HepG2 (cell line): ENCODE results near the gene BACH2. TPM values are rescaled to one million over a fixed set of nuclear protein-coding genes. Genes with fewer than 3 reads are reported as not detected.

Experiments
- ATAC-seq: fragments of 200-7000 bp; cut with Tn5 transposase; 3 replicates; pipeline ENCODE4 v1.9.1; 2020; ENCODE audit warnings: mild to moderate bottlenecking, moderate library complexity
- BruUV-seq: library from RNA; stranded (reverse); fragments of 400-500 nt; replicated peaks from 2 replicates; lab custom pipeline; 2021; lab: Mats Ljungman, UMichigan
- CTCF ChIA-PET: fragments of 300-600 bp; formaldehyde crosslinking; extraction: SDS; loops from one replicate; lab custom pipeline; 2021; ENCODE audit warnings: low total read pairs, inconsistent platforms, low intra/inter-chr PET ratio; lab: Yijun Ruan, JAX
- POLR2A ChIA-PET: fragments of 350-600 bp; sonication (Branson Sonifier 250); formaldehyde crosslinking; loops from one replicate; lab custom pipeline; 2020; ENCODE audit warnings: antibody characterized with exemption, inconsistent platforms; lab: Yijun Ruan, JAX
- DNase-seq: peaks from one replicate; pipeline ENCODE4 v3.0.0-alpha.2; 2015; ENCODE audit warnings: low spot score
- FAIRE-seq: peaks from 3 replicates; lab custom pipeline; 2011; peaks lifted over from hg19 to GRCh38; lab: Jason Lieb, UNC
- H2AFZ ChIP-seq: one replicate; pipeline ENCODE4 v1.6.1; 2011; ENCODE audit warnings: low read length, inconsistent platforms
- H3K27ac ChIP-seq: fragments of 300-600 bp; 3 replicates; pipeline ENCODE4 v1.8.0; 2011; ENCODE audit warnings: mixed run types, mild to moderate bottlenecking, mixed read lengths, low read length, inconsistent platforms; ENCODE audit not compliant: insufficient read depth; ENCODE audit errors: extremely low read length
- H3K27me3 ChIP-seq, 2 experiments: fragments of 200-600 bp in 1 of 2; 2 replicates in 1 of 2; 3 replicates in 1 of 2; pipeline versions ENCODE4 v1.6.0 to v1.8.0; 2011; ENCODE audit warnings: low read length in 2 of 2, mild to moderate bottlenecking in 2 of 2, moderate library complexity in 2 of 2, inconsistent platforms in 1 of 2; ENCODE audit not compliant: insufficient read depth in 2 of 2, control insufficient read depth in 1 of 2
- H3K36me3 ChIP-seq, 2 experiments: fragments of 200-600 bp in 1 of 2; replicated peaks in 1 of 2; 2 replicates in 1 of 2; 3 replicates in 1 of 2; pipeline versions ENCODE4 v1.5.1 to v1.8.0; 2011; ENCODE audit warnings: low read length in 2 of 2, inconsistent platforms in 1 of 2; ENCODE audit not compliant: insufficient read depth in 2 of 2, control insufficient read depth in 1 of 2
- H3K4me1 ChIP-seq: 2 replicates; pipeline ENCODE4 v1.5.1; 2012; ENCODE audit warnings: low read length, inconsistent platforms; ENCODE audit not compliant: insufficient read depth
- H3K4me2 ChIP-seq: 2 replicates; pipeline ENCODE4 v1.6.0; 2011; ENCODE audit warnings: low read depth, low read length, inconsistent platforms
- H3K4me3 ChIP-seq, 3 experiments: fragments of 200-600 bp in 1 of 3; sonication (generic), shearing (Covaris generic) in 1 of 3; replicated peaks in 1 of 3; 2 replicates each; pipeline ENCODE4 v1.5.1; 2011 to 2016; ENCODE audit warnings: low read length in 3 of 3, inconsistent platforms in 2 of 3, low read depth in 2 of 3, mild to moderate bottlenecking in 2 of 3, control low read depth in 1 of 3, mixed read lengths in 1 of 3; ENCODE audit not compliant: insufficient read depth in 1 of 3
- H3K79me2 ChIP-seq: one replicate; pipeline ENCODE4 v1.6.1; 2011; ENCODE audit warnings: low read length, inconsistent platforms; ENCODE audit not compliant: insufficient read depth
- H3K9ac ChIP-seq: 2 replicates; pipeline ENCODE4 v1.6.0; 2011; ENCODE audit warnings: mild to moderate bottlenecking, low read depth, low read length, inconsistent platforms; ENCODE audit not compliant: insufficient read depth
- H3K9me3 ChIP-seq: 2 replicates; pipeline ENCODE4 v1.5.1; 2012; ENCODE audit warnings: mild to moderate bottlenecking, low read length
- H4K20me1 ChIP-seq: 2 replicates; pipeline ENCODE4 v1.6.0; 2011; ENCODE audit warnings: inconsistent platforms, mild to moderate bottlenecking, low read length, moderate library complexity; ENCODE audit not compliant: insufficient read depth
- BRF2 ChIP-seq: sonication (generic); formaldehyde crosslinking; IDR thresholded peaks from 2 replicates; pipeline ENCODE4 v1.8.1; 2022; ENCODE audit warnings: mild to moderate bottlenecking, missing genetic modification reagents
- ELF1 ChIP-seq: sonication (generic); formaldehyde crosslinking; IDR thresholded peaks from 2 replicates; pipeline ENCODE4 v1.4.0; 2020; ENCODE audit warnings: missing genetic modification reagents
- FOXA3 ChIP-seq: IDR thresholded peaks from 2 replicates; pipeline ENCODE4 v1.6.1; 2016; ENCODE audit warnings: missing genetic modification reagents, missing compliant biosample characterization
- GLI4 ChIP-seq: sonication (generic); formaldehyde crosslinking; IDR thresholded peaks from 2 replicates; pipeline ENCODE4 v1.5.1; 2020; ENCODE audit warnings: missing genetic modification reagents, mild to moderate bottlenecking, moderate library complexity, borderline replicate concordance
- NFYC ChIP-seq: IDR thresholded peaks from 2 replicates; pipeline ENCODE4 v1.6.1; 2016; ENCODE audit warnings: missing genetic modification reagents, missing compliant biosample characterization
- ONECUT2 ChIP-seq: sonication (generic); formaldehyde crosslinking; IDR thresholded peaks from 2 replicates; pipeline ENCODE4 v1.4.0; 2020; ENCODE audit warnings: missing genetic modification reagents
- PCBP2 ChIP-seq: fragments of 200-400 bp; formaldehyde crosslinking; optimal IDR thresholded peaks from 2 replicates; pipeline ENCODE3; 2018; ENCODE audit warnings: low read length, low read depth; ENCODE audit not compliant: poor library complexity, severe bottlenecking
- SMYD3 ChIP-seq: sonication (generic); formaldehyde crosslinking; IDR thresholded peaks from 2 replicates; pipeline ENCODE4 v1.8.1; 2023; ENCODE audit warnings: mild to moderate bottlenecking, missing genetic modification reagents
- TOPORS ChIP-seq: sonication (generic); formaldehyde crosslinking; IDR thresholded peaks from 2 replicates; pipeline ENCODE4 v1.8.0; 2023; ENCODE audit warnings: mild to moderate bottlenecking, missing genetic modification reagents
- ZBTB7A ChIP-seq: sonication (generic); formaldehyde crosslinking; IDR thresholded peaks from 2 replicates; pipeline ENCODE4 v1.8.0; 2022; ENCODE audit warnings: mild to moderate bottlenecking, missing genetic modification reagents
- ZNF232 ChIP-seq: sonication (generic); formaldehyde crosslinking; IDR thresholded peaks from 2 replicates; pipeline ENCODE4 v1.4.0; 2020; ENCODE audit warnings: missing genetic modification reagents, borderline replicate concordance
- ZNF253 ChIP-seq: sonication (generic); formaldehyde crosslinking; IDR thresholded peaks from 2 replicates; pipeline ENCODE4 v1.8.0; 2022; ENCODE audit warnings: mild to moderate bottlenecking, missing genetic modification reagents, borderline replicate concordance
- ZNF362 ChIP-seq: sonication (generic); formaldehyde crosslinking; IDR thresholded peaks from 2 replicates; pipeline ENCODE4 v1.4.0; 2020; ENCODE audit warnings: missing genetic modification reagents, mild to moderate bottlenecking, borderline replicate concordance
- ZNF501 ChIP-seq: sonication (generic); formaldehyde crosslinking; IDR thresholded peaks from 2 replicates; pipeline ENCODE4 v1.5.1; 2020; ENCODE audit warnings: mild to moderate bottlenecking, moderate library complexity, missing genetic modification reagents
- ZNF572 ChIP-seq: sonication (generic); formaldehyde crosslinking; IDR thresholded peaks from 2 replicates; pipeline ENCODE4 v1.5.1; 2020; ENCODE audit warnings: mild to moderate bottlenecking, missing genetic modification reagents
- ZNF709 ChIP-seq: sonication (generic); formaldehyde crosslinking; IDR thresholded peaks from 2 replicates; pipeline ENCODE4 v1.5.0; 2020; ENCODE audit warnings: mild to moderate bottlenecking, missing genetic modification reagents
- ZNF850 ChIP-seq: sonication (generic); formaldehyde crosslinking; conservative IDR thresholded peaks from 2 replicates; pipeline ENCODE4 v1.9.0; 2021; ENCODE audit warnings: mild to moderate bottlenecking, missing genetic modification reagents
- WGBS: methylation state at CpG from one replicate; pipeline ENCODE4 v1.1.6; 2017; ENCODE audit warnings: low lambda C conversion rate; 5-methylcytosine and 5-hydroxymethylcytosine counted together
- in situ Hi-C: cut with HindIII; loops from 2 replicates; pipeline ENCODE4 v1.10.0; 2017; ENCODE audit warnings: low pct_unique_long_range_greater_than_20kb; ENCODE audit not compliant: extremely low pct_ligation_motif_present
- intact Hi-C: fragments of 100-400 bp; cut with micrococcal nuclease; formaldehyde crosslinking; loops from one replicate; pipeline ENCODE4 v1.10.0; 2022; ENCODE audit not compliant: unreplicated experiment
- polyA plus RNA-seq, 8 experiments: library from polyadenylated mRNA; depleted of rRNA in 3 of 8; stranded (reverse) in 7 of 8; unstranded in 1 of 8; fragments of >200 nt; fragmentation: Illumina TruSeq in 4 of 8; extraction: Trizol in 4 of 8; gene quantifications; 2 replicates each; pipeline versions ENCODE4 v1.2.1 to v1.2.3, GENCODE V29; 2011 to 2016; ENCODE audit warnings: low read depth in 4 of 8, missing spikeins in 1 of 8, mixed read lengths in 1 of 8; ENCODE audit not compliant: insufficient read depth in 1 of 8
- total RNA-seq, 5 experiments: library from RNA; depleted of rRNA; stranded (reverse); fragments of >200 nt; fragmentation: Illumina TruSeq; extraction: Trizol; gene quantifications; 2 replicates each; pipeline ENCODE4 v1.2.3, GENCODE V29; 2016; ENCODE audit warnings: low read depth in 1 of 5

The BACH2 gene
- total and polyA plus RNA-seq, 2 of the 13 experiments (the other 11 are each of a cell fraction or from before 2014, with no cell fraction given), result 0.01 TPM; not detected in 1

- TF ChIP-seq ZNF501, result no peak
- TF ChIP-seq ZNF232 (CRISPR knock-in tag), result no peak
- no peak for TF ChIP-seq ZNF709 (CRISPR knock-in tag)
- no peak for TF ChIP-seq ZNF253
- TF ChIP-seq ONECUT2 (CRISPR knock-in tag), result no peak
- no peak for TF ChIP-seq GLI4
- no peak for TF ChIP-seq NFYC (CRISPR knock-in tag)
- no peak for TF ChIP-seq ZNF850
- no peak for TF ChIP-seq TOPORS
- no peak for TF ChIP-seq ELF1 (CRISPR knock-in tag)
- no peak for TF ChIP-seq BRF2 (CRISPR knock-in tag)
- TF ChIP-seq PCBP2, result no peak
- TF ChIP-seq FOXA3 (CRISPR knock-in tag), result no peak
- TF ChIP-seq ZBTB7A, result no peak
- TF ChIP-seq ZNF572 (CRISPR knock-in tag), result no peak
- no peak for TF ChIP-seq SMYD3 (CRISPR knock-in tag)
- no peak for TF ChIP-seq ZNF362 (CRISPR knock-in tag)
- CTCF ChIA-PET, result interaction anchor here (0.7 kb wide), 1 partner anchor 294 kb away, joined by 3 read pairs; no protein-coding TSS in a partner anchor
- Histone ChIP-seq H3K9me3 (no peaks in the 10 kb centered on the region), H4K20me1 (no peaks in the 10 kb centered on the region), H3K4me1 (no peaks in the 10 kb centered on the region), H3K79me2 (no peaks in the 10 kb centered on the region), H3K36me3 (no peaks in the 10 kb centered on the region), H3K9ac (no peak overlapping the region), H3K4me2 (no peak overlapping the region), H3K27ac (no peak overlapping the region), H2AFZ (no peak overlapping the region), H3K27me3 (no peaks in the 10 kb centered on the region; a peak in 1 of 5 replicates), H3K4me3 (no peak overlapping the region)
- intact Hi-C loops (loop anchor here (10.0 kb wide), 1 partner anchor 199 kb away; no protein-coding TSS in a partner anchor), in situ Hi-C loops (no loop called here)
- WGBS, result 17% methylated on average over 3 of the region's 3 CpGs
- ATAC-seq, result no peak
- FAIRE-seq, result no peak
- POLR2A ChIA-PET, result no interaction called here
- DNase-seq, result no peak
- BruUV-seq, result no TSS peak
Measured at GRCh38 chr6:90173262-90173925, 123.2 kb downstream of the BACH2 start.
